Endothelial cell of umbilical vein (primary cell): ENCODE measurements around the gene DAPK2. TPM values are rescaled to one million over a fixed set of nuclear protein-coding genes. Genes with fewer than 3 reads are reported as not detected.

Experiments used
- BruUV-seq: library from RNA; stranded (reverse); fragments of 400-500 nt; replicated peaks from 2 replicates; lab custom pipeline; 2021; lab: Mats Ljungman, UMichigan
- CTCF ChIA-PET: fragments of 300-600, 350-600 bp; sonication (Branson Sonifier 250); formaldehyde crosslinking; loops from one replicate; lab custom pipeline; 2021; ENCODE audit warnings: antibody characterized with exemption, inconsistent platforms; lab: Charles Lee
- POLR2A ChIA-PET: fragments of 300-600, 350-600 bp; sonication (Branson Sonifier 250); formaldehyde crosslinking; loops from one replicate; lab custom pipeline; 2021; ENCODE audit warnings: antibody characterized with exemption, inconsistent platforms; lab: Charles Lee
- DNase-seq: peaks from one replicate; pipeline ENCODE4 v3.0.0-alpha.2; 2011; ENCODE audit warnings: low read depth, low spot score
- FAIRE-seq: peaks from 2 replicates; lab custom pipeline; 2011; peaks lifted over from hg19 to GRCh38; lab: Jason Lieb, UNC
- H2AFZ ChIP-seq: 2 replicates; pipeline ENCODE4 v1.6.0; 2012; ENCODE audit warnings: low read depth, low read length, control low read depth, inconsistent platforms
- H3K27ac ChIP-seq: 2 replicates; pipeline ENCODE4 v1.5.1; 2011; ENCODE audit warnings: low read depth, mild to moderate bottlenecking, control low read depth, low read length, moderate library complexity; ENCODE audit not compliant: insufficient read depth
- H3K27me3 ChIP-seq, 2 experiments: 2 replicates each; pipeline versions ENCODE4 v1.6.0 to v1.6.1; 2011; ENCODE audit warnings: low read length in 2 of 2, mixed read lengths in 1 of 2; ENCODE audit not compliant: control insufficient read depth in 2 of 2, insufficient read depth in 2 of 2
- H3K36me3 ChIP-seq, 2 experiments: 2 replicates in 1 of 2; 3 replicates in 1 of 2; pipeline ENCODE4 v1.5.1; 2011; ENCODE audit warnings: low read length in 2 of 2, mild to moderate bottlenecking in 1 of 2, moderate library complexity in 1 of 2; ENCODE audit not compliant: control insufficient read depth in 2 of 2, insufficient read depth in 2 of 2; ENCODE audit errors: extremely low read depth in 1 of 2
- H3K4me1 ChIP-seq: 3 replicates; pipeline ENCODE4 v1.5.1; 2011; ENCODE audit warnings: mild to moderate bottlenecking, low read length; ENCODE audit not compliant: control insufficient read depth, insufficient read depth; ENCODE audit errors: extremely low read depth
- H3K4me2 ChIP-seq: 2 replicates; pipeline ENCODE4 v1.6.1; 2011; ENCODE audit warnings: low read length, control low read depth, mixed read lengths; ENCODE audit not compliant: insufficient read depth
- H3K4me3 ChIP-seq, 3 experiments: fragments of 200-600 bp in 1 of 3; sonication (generic), shearing (Covaris generic) in 1 of 3; replicated peaks in 1 of 3; 2 replicates each; pipeline ENCODE4 v1.5.1; 2011 to 2016; ENCODE audit warnings: control low read depth in 3 of 3, low read length in 3 of 3, mild to moderate bottlenecking in 2 of 3, inconsistent platforms in 1 of 3, low read depth in 1 of 3, moderate library complexity in 1 of 3; ENCODE audit not compliant: insufficient read depth in 1 of 3
- H3K79me2 ChIP-seq: 2 replicates; pipeline ENCODE4 v1.6.0; 2012; ENCODE audit warnings: low read length, inconsistent platforms; ENCODE audit not compliant: control insufficient read depth, insufficient read depth
- H3K9ac ChIP-seq: replicated peaks from 2 replicates; pipeline ENCODE3; 2011; ENCODE audit warnings: low read length, control low read depth; ENCODE audit not compliant: insufficient read depth; ENCODE audit errors: extremely low read depth
- H3K9me1 ChIP-seq: replicated peaks from 3 replicates; pipeline ENCODE4 v1.6.0; 2011; ENCODE audit warnings: mild to moderate bottlenecking, low read length; ENCODE audit not compliant: control insufficient read depth, insufficient read depth; ENCODE audit errors: extremely low read depth
- H3K9me3 ChIP-seq: replicated peaks from 2 replicates; pipeline ENCODE4 v1.5.1; 2012; ENCODE audit warnings: low read length, inconsistent platforms; ENCODE audit not compliant: control insufficient read depth, insufficient read depth
- H4K20me1 ChIP-seq: replicated peaks from 2 replicates; pipeline ENCODE3; 2011; ENCODE audit warnings: mild to moderate bottlenecking, low read length; ENCODE audit not compliant: control insufficient read depth, insufficient read depth; ENCODE audit errors: extremely low read depth
- EZH2 ChIP-seq: IDR thresholded peaks from 2 replicates; pipeline ENCODE4 v1.6.1; 2012; ENCODE audit warnings: borderline replicate concordance, low read depth, mild to moderate bottlenecking, moderate library complexity, low read length, inconsistent platforms; ENCODE audit not compliant: severe bottlenecking
- FOS ChIP-seq: IDR thresholded peaks from 2 replicates; pipeline ENCODE4 v1.6.1; 2011; ENCODE audit warnings: mild to moderate bottlenecking, low read length, moderate library complexity, borderline replicate concordance; ENCODE audit not compliant: insufficient read depth
- GATA2 ChIP-seq: IDR thresholded peaks from 2 replicates; pipeline ENCODE4 v1.7.0; 2011; ENCODE audit warnings: low read depth, mild to moderate bottlenecking, moderate library complexity, mixed read lengths, low read length; ENCODE audit not compliant: insufficient read length, insufficient read depth
- JUN ChIP-seq: IDR thresholded peaks from 2 replicates; pipeline ENCODE4 v1.6.1; 2011; ENCODE audit warnings: borderline replicate concordance, low read depth; ENCODE audit not compliant: insufficient read length, insufficient read depth
- MYC ChIP-seq: IDR thresholded peaks from one replicate; pipeline ENCODE4 v1.6.1; 2011; ENCODE audit warnings: mild to moderate bottlenecking, low read depth, low read length
- POLR2A ChIP-seq: IDR thresholded peaks from 2 replicates; pipeline ENCODE4 v1.6.1; 2012; ENCODE audit warnings: low read depth, mild to moderate bottlenecking, control low read depth, low read length
- POLR2AphosphoS5 ChIP-seq: IDR thresholded peaks from 2 replicates; pipeline ENCODE4 v1.6.1; 2012; ENCODE audit warnings: low read depth, mild to moderate bottlenecking, control low read depth, low read length, moderate library complexity; ENCODE audit not compliant: insufficient read depth
- dilution Hi-C: fragments of 300-500 bp; cut with MboI; formaldehyde crosslinking; loops from one replicate; pipeline ENCODE4 v1.15.0; 2019; ENCODE audit warnings: low sequenced_read_pairs; ENCODE audit not compliant: extremely low pct_ligation_motif_present
- intact Hi-C: fragments of 100-400 bp; cut with micrococcal nuclease; formaldehyde crosslinking; loops from one replicate; pipeline ENCODE4 v1.10.0; 2022
- polyA plus RNA-seq, 4 experiments: library from polyadenylated mRNA; depleted of rRNA in 3 of 4; stranded (reverse) in 3 of 4; unstranded in 1 of 4; fragments of >200 nt; gene quantifications; 2 replicates each; pipeline versions ENCODE4 v1.2.1 to v1.2.3, GENCODE V29; 2011 to 2012; ENCODE audit warnings: missing spikeins in 1 of 4
- total RNA-seq: library from RNA; stranded (reverse); gene quantifications from 2 replicates; pipeline ENCODE4 v1.2.3, GENCODE V29; 2021
- TF ChIP-seq, protein P1 (sequence below): IDR thresholded peaks from 2 replicates; pipeline ENCODE4 v1.6.1; 2011; ENCODE audit not compliant: insufficient read depth, insufficient read length
- TF ChIP-seq, protein P2 (sequence below), 2 donors: IDR thresholded peaks; 1 replicate in 1 of 2; 2 replicates in 1 of 2; pipeline ENCODE4 v1.5.1; 2011; ENCODE audit warnings: low read length in 2 of 2, mild to moderate bottlenecking in 2 of 2, moderate library complexity in 2 of 2, control low read depth in 1 of 2, inconsistent platforms in 1 of 2, low read depth in 1 of 2; ENCODE audit not compliant: insufficient read depth in 1 of 2; ENCODE audit errors: extremely low read depth in 1 of 2

Gene DAPK2
- total and polyA plus RNA-seq, 2 donors (not counting 3 experiments of a cell fraction or from before 2014, with no cell fraction given), result 2.8 to 6.7 TPM

DNA sequence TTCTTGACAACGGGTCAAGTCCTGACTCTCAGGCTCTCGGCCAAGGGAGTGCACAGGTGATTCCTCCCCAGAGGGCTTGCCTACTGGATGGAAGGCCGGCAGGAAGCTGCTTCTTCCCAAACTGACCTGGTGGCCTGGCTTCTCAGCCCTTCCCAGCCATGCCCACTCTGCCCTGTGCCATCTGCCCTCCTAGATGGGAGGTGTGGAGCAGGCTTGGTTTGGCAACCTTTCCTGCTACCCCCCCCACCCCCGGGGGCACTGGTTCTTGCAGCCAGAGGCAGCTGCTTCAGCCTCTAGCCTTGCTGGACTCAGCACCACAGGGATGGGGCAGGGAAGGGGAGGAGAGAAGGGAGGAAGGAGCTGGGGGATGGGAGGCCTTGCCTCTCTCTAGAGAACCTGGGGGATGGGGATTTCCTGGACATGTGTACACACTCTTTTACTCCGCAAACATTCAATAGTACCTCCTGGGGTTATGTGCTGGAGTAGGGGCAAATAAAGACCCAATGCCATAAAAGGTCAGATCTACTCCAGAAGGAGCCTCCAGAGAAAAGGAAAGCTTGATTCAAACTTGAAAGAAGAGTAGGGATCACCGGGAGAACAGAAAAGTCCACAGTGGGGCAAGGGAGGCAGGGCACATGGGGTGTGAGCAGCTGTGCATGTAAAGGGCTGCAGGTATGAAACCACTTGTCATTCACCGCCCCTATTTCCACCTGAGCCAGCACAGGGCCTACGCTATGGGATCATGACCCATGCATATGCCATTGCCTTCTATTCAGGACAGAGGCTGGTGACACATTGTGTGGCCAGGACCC, 4.2 kb upstream of the DAPK2 start:
- intact Hi-C loops (no loop called here), dilution Hi-C loops (no loop called here)
- Histone ChIP-seq H3K36me3 (no peaks in the 10 kb centered on the region), H3K4me3 (no peak overlapping the region), H3K9me3 (no peaks in the 10 kb centered on the region), H4K20me1 (no peaks in the 10 kb centered on the region), H3K27me3 (peaks cover 3 to 5% of the 10 kb centered on the region in 2 experiments), H3K4me1 (peaks cover 6% of the 10 kb centered on the region), H3K4me2 (no peak overlapping the region), H3K9me1 (no peaks in the 10 kb centered on the region), H3K79me2 (no peaks in the 10 kb centered on the region), H2AFZ (no peak overlapping the region), H3K9ac (no peak overlapping the region), H3K27ac (no peak overlapping the region)
- DNase-seq (no peak), FAIRE-seq (no peak)
- CTCF ChIA-PET, result interaction anchor here (0.9 to 2.2 kb wide), 6 partner anchors 10 to 298 kb away, joined by 3 to 9 read pairs (median 4); no protein-coding TSS in a partner anchor
- no TSS peak for BruUV-seq
- TF ChIP-seq, protein P1, sequence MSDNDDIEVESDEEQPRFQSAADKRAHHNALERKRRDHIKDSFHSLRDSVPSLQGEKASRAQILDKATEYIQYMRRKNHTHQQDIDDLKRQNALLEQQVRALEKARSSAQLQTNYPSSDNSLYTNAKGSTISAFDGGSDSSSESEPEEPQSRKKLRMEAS, result no peak
- TF ChIP-seq GATA2, result no peak
- no peak for TF ChIP-seq POLR2AphosphoS5
- TF ChIP-seq MYC, result no peak
- no peak for TF ChIP-seq JUN
- no peak for TF ChIP-seq EZH2
- TF ChIP-seq, protein P2, sequence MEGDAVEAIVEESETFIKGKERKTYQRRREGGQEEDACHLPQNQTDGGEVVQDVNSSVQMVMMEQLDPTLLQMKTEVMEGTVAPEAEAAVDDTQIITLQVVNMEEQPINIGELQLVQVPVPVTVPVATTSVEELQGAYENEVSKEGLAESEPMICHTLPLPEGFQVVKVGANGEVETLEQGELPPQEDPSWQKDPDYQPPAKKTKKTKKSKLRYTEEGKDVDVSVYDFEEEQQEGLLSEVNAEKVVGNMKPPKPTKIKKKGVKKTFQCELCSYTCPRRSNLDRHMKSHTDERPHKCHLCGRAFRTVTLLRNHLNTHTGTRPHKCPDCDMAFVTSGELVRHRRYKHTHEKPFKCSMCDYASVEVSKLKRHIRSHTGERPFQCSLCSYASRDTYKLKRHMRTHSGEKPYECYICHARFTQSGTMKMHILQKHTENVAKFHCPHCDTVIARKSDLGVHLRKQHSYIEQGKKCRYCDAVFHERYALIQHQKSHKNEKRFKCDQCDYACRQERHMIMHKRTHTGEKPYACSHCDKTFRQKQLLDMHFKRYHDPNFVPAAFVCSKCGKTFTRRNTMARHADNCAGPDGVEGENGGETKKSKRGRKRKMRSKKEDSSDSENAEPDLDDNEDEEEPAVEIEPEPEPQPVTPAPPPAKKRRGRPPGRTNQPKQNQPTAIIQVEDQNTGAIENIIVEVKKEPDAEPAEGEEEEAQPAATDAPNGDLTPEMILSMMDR (IDR thresholded peaks at IDR 0.05; ENCODE audit: extremely low read depth in 1 of 2, insufficient read depth in 1 of 2, low read depth in 1 of 2, low read length in 2 of 2), result no peak
- no peak for TF ChIP-seq FOS
- TF ChIP-seq POLR2A, result no peak
- POLR2A ChIA-PET, result interaction anchor here (0.6 kb wide), 1 partner anchor 598 kb away, joined by 12 read pairs; no protein-coding TSS in a partner anchor
